GM19193 (cell line): ENCODE data around the gene B4GALT1.
A peak's percentile ranks its signal among the peaks of the same experiment; 100 is the strongest.

ENCODE experiments used
- POLR2A ChIP-seq: IDR thresholded peaks from 4 replicates; pipeline ENCODE4 v1.6.1; 2011; ENCODE audit not compliant: insufficient read depth, insufficient read length; ENCODE audit errors: extremely low read depth

Gene B4GALT1

DNA sequence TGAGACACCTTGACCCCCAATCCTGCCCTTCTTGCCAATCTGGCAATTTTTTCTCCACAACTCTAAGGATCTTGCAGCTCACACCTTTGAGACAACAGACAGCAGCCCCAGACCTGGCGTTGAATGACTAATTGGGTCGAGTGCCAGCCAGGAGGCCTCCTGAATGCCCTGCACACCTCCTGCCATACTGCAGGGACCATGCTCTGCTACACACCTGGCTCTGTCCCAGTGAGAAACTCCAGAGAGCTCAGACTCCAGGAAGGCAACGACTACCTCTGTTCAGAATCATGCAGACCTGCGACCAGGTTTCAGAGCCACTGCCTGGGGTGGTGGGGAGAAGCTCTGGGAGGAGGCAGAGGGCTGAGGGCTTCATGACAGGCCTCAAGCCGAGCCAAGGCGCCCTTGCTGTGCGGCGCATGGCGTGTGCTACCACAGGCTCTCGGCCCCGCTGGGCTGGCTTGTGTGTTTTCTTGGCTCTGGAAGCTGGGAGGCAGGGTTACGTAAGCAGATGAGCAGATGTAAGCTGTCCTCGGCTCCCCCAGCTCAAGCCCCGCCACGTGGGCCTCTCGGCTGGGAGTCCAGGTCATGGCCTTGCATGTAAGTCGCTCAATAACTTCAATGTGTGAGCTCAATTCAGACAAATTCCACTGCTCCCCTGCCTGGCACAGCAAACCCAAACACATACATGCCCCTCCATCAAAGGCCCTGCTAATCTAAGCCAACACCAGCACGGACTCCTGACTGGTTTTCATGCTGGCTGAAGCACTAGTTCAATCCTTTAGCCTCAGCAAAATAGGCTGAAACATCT, 27.5 kb downstream of the B4GALT1 start:
- TF ChIP-seq POLR2A = no peak

- no peak for TF ChIP-seq POLR2A
These were observed 28.4 kb downstream of the B4GALT1 start for GRCh38 chr9:33138768-33139167.

- TF ChIP-seq POLR2A = peak; percentile 9
These were observed 29.3 kb downstream of the B4GALT1 start for GRCh38 chr9:33137781-33138264.

DNA sequence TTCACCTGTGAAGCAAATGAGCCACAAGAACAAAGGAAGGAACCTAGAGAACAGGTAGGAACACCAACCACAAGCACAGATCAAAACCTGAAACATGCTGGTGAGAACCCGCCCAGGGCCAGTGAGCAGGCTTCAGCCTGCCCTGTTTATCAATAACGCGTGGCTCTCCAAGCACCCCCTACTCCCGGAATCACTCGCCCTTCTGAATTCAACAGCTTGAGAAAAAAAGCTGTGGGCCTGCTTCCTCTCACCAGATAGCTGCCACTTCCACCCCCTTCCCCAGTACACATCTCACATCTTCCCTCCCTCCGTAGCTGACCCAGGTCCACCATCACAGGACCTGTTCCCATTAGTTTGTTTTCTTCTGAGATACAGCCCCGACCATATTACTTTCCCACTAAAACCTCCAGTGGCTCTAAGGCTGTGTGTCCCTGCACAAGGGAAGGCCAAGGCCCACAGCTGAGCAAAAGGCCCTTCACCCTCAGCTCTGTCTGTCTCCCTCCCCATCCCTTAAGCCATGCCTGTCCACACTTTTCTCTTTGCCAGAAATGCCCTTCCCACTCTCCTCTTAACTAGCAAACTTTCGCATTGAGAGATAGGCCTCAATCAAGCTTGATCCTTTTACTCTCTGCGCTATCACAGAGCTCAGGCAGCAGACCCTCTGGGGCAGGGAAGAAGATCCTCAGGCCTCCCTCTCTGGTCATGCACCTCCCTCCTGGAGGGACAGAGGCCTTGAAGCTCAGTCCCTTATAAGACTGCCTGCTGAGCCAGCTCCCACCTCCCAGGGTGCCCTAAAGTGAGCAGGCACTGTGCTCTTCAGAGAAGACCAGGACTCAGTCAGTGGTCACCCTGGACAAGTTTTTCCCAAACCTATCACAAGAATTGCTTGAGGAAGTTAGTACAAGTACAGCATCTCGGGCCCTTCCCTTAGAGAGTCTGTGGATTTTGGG, 30.1 kb downstream of the B4GALT1 start:
- no peak for TF ChIP-seq POLR2A

GRCh38 chr9:33135470-33135958, 31.6 kb downstream of the B4GALT1 start:
- no peak for TF ChIP-seq POLR2A

- no peak for TF ChIP-seq POLR2A
These were observed 32.1 kb downstream of the B4GALT1 start for GRCh38 chr9:33135031-33135461.

- TF ChIP-seq POLR2A = no peak
These were observed 34.0 kb downstream of the B4GALT1 start for GRCh38 chr9:33133186-33133585.

DNA sequence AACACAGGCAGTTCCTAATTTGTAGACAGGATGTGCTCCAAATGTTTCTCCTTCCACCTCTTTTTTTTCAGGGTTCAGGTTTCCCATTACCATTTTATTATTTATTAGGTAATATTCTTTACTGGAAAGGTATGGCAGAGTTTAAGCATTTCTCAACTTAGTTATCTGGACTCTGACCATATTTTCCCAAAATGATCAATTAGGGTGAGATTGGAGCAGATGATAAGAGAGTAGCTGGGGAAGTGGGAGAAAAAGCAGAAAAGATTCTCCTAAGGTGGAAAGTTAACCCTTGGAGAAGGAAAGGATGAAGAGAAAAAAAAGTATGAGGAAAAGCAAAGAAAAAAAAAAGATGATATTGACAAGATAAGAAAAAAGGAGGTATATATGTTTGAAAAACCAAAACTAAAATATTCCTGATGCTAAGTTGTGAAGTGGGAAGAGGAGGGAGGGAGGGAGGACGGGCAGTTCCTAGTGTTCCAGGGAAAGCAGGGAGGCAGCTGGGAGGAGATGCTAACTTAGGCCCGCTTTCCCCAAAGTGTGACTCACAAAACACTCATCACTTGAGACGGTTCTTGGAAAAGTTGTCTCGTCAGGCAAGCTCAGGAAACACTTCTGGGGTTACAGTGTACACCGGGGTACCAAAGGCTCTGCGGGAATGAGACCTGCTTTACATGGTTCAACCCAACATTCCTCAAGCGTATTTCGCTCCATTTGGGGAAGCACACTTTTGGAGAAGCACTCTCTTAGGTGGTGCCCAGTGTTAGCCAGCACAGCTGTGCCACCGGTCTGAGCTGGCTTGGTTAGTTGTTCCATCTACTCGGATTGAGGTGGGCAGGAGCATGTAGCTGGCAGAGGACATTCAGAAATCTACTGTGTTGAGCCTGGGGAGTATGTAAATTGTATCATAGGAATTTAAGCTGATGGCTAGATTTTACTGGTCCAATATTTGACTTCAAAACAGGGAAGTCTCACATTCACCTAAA, 35.1 kb downstream of the B4GALT1 start:
- TF ChIP-seq POLR2A = no peak

GRCh38 chr9:33130961-33131789, 36.0 kb downstream of the B4GALT1 start:
- peak; percentile 44 for TF ChIP-seq POLR2A

DNA sequence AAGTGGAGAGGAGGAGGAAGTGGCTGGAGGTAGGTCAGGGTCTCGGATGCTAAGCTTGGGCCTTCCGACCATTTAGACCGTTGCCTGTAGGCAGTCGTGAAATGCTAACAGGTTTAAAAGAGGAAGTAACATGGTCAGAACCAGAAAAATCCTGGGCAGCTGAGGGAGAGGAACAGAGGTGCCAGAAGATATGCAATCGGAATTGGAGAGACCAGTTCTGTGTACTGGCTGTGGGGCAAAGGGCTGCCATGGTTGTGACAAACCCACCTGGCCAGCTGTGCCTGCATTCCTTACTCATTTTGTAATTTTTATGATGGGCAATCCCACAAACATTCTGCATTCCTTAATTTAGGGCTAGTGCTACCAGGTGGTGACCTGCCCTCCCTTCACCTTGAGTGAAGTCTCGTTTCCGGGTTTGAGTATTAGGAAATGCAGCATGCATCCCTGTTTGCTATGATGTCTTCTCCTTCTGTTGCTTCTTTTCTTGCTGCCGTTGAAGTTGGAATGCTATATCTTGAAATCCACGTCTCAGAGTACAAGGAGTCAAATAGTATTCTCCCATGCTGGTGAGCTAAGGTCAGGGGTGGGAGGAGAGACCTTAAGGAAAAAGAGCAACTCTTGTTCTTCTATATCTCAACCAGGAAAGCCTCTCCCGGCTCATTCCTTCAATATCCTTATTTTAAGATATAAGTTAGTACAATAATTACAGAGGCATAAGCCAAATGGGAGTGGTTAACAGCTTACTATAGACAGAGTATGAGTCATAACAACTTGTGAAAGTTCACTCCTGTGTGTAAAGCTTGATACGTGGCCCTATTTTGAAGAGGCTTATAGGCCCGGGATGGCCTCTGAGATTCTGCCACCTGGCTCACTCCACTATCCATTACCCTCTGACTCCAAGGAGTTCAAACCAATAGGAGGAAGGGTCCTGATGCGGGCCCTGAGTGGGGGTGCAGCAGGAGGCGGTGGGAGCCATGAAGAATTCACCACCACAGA, 37.0 kb downstream of the B4GALT1 start:
- no peak for TF ChIP-seq POLR2A

DNA sequence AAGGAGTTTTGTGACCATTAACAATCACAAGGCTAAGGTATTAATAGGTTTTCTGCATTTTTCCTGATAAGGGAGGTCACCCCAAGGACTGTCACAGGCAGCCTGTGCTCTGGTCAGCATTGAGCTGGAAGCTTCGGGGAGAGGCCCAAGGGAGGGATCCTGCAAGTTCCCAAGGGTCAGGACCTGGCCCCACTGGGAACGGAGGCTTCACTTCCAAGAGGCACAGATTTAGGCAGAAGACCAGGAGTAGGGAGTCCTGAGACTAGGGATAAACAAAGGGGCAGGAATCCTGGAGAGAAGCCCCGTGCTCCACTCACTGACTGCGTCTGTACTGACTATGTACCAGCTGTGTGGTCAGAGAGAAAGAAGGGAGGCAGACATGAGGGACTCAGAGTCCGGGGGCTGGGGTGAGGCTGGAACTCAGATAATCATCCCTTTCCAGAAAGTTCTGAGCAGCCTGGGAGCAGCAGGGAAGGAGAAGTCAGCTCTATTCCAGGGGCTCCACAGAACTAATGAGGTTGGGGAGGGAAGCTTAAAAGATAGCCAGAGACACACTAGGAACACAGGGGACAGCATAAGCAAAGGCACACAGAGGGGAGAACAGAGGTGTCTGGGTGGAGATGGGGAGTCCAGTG, 37.8 kb downstream of the B4GALT1 start:
- TF ChIP-seq POLR2A = no peak

- TF ChIP-seq POLR2A = no peak
These were observed 38.6 kb downstream of the B4GALT1 start for GRCh38 chr9:33128570-33128969.

DNA sequence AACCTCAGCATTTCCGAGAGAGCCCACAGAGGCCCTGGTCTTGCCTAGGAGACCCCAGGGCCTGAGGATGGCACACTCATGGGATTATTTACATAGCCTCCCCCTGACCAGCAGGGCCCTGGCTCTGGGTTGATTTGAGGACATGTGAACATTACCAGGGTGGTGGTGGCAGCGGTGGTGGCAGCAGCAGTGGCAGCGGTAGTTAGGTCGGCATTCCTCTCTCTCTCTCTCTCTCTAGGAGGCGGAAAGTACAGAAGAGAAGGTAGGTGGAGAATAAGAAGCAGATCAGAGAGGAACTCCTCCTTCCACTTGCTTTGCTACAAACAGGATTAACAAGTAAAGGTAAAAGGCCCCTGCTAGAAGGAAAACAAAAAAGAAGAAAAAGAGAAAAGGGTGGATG, 39.3 kb downstream of the B4GALT1 start:
- TF ChIP-seq POLR2A = no peak
